WTC11 (cell line): Measurements from ENCODE around the gene HOXB8. TPM values are rescaled to one million over a fixed set of nuclear protein-coding genes. Genes with fewer than 3 reads are reported as not detected.

Experiments used
- ATAC-seq: fragments of 200-7000 bp; cut with Tn5 transposase; 2 replicates; pipeline ENCODE4 v1.10.0; 2021; ENCODE audit warnings: mild to moderate bottlenecking, moderate library complexity
- CTCF ChIA-PET: fragments of 300-600 bp; sonication (Branson Sonifier 250); formaldehyde crosslinking; loops from one replicate; lab custom pipeline; 2021; ENCODE audit warnings: antibody characterized with exemption; lab: Charles Lee
- POLR2A ChIA-PET: fragments of 350-600 bp; sonication (Branson Sonifier 250); formaldehyde crosslinking; loops from one replicate; lab custom pipeline; 2021; ENCODE audit warnings: antibody characterized with exemption; lab: Charles Lee
- DNase-seq: peaks from one replicate; pipeline ENCODE4 v3.0.0; 2021; ENCODE audit warnings: low spot score
- H3K27ac Mint-ChIP-seq: 2 replicates; pipeline ENCODE4 v1.8.0; 2021; ENCODE audit warnings: mixed read lengths
- H3K27me3 Mint-ChIP-seq: 2 replicates; pipeline ENCODE4 v1.8.0; 2021; ENCODE audit warnings: low read depth, mild to moderate bottlenecking, moderate library complexity, mixed read lengths
- H3K36me3 Mint-ChIP-seq: 2 replicates; pipeline ENCODE4 v1.8.0; 2021; ENCODE audit warnings: mixed read lengths
- H3K4me1 Mint-ChIP-seq: 2 replicates; pipeline ENCODE4 v1.8.0; 2022; ENCODE audit warnings: mixed read lengths
- H3K4me3 Mint-ChIP-seq: 2 replicates; pipeline ENCODE4 v1.8.0; 2021; ENCODE audit warnings: mild to moderate bottlenecking, moderate library complexity, mixed read lengths
- H3K9me3 Mint-ChIP-seq: 2 replicates; pipeline ENCODE4 v1.8.0; 2021; ENCODE audit warnings: mixed read lengths
- ATF1 ChIP-seq: sonication (generic); formaldehyde crosslinking; IDR thresholded peaks from 2 replicates; pipeline ENCODE4 v1.8.1; 2023; ENCODE audit warnings: mild to moderate bottlenecking, moderate library complexity, missing genetic modification reagents
- ATF6 ChIP-seq: sonication (generic); formaldehyde crosslinking; IDR thresholded peaks from 2 replicates; pipeline ENCODE4 v1.8.1; 2023; ENCODE audit warnings: mild to moderate bottlenecking, missing genetic modification reagents
- CREB1 ChIP-seq: sonication (generic); formaldehyde crosslinking; IDR thresholded peaks from 2 replicates; pipeline ENCODE4 v1.8.0; 2023; ENCODE audit warnings: mild to moderate bottlenecking, missing genetic modification reagents
- CTCF ChIP-seq: fragments of 200-600 bp; IDR thresholded peaks from 2 replicates; pipeline ENCODE4 v1.8.0; 2022; ENCODE audit warnings: antibody characterized with exemption
- ERG ChIP-seq: fragments of 250-450 bp; sonication (Bioruptor Pico); IDR thresholded peaks from 2 replicates; pipeline ENCODE4 v1.8.0; 2021; ENCODE audit warnings: mild to moderate bottlenecking
- ETV6 ChIP-seq: sonication (generic); formaldehyde crosslinking; IDR thresholded peaks from 2 replicates; pipeline ENCODE4 v1.8.1; 2022; ENCODE audit warnings: mild to moderate bottlenecking, missing genetic modification reagents
- FOXK1 ChIP-seq: sonication (generic); formaldehyde crosslinking; IDR thresholded peaks from 2 replicates; pipeline ENCODE4 v1.8.0; 2022; ENCODE audit warnings: mild to moderate bottlenecking, moderate library complexity, missing genetic modification reagents
- GABPB1 ChIP-seq: sonication (generic); formaldehyde crosslinking; IDR thresholded peaks from 2 replicates; pipeline ENCODE4 v1.8.1; 2023; ENCODE audit warnings: mild to moderate bottlenecking, missing genetic modification reagents
- GRHL2 ChIP-seq: fragments of 250-450 bp; sonication (Bioruptor Pico); IDR thresholded peaks from 2 replicates; pipeline ENCODE4 v1.8.0; 2022; ENCODE audit warnings: mild to moderate bottlenecking, moderate library complexity; ENCODE audit not compliant: insufficient replicate concordance, severe bottlenecking
- HMGA2 ChIP-seq: fragments of 250-450 bp; sonication (Bioruptor Pico); IDR thresholded peaks from 2 replicates; pipeline ENCODE4 v1.4.0; 2021; ENCODE audit warnings: mild to moderate bottlenecking, moderate library complexity
- IRF1 ChIP-seq: sonication (generic); formaldehyde crosslinking; IDR thresholded peaks from 2 replicates; pipeline ENCODE4 v1.8.0; 2023; ENCODE audit warnings: missing genetic modification reagents
- JAZF1 ChIP-seq: fragments of 250-450 bp; sonication (Bioruptor Pico); IDR thresholded peaks from 2 replicates; pipeline ENCODE4 v1.9.0; 2021; ENCODE audit warnings: moderate library complexity, mild to moderate bottlenecking, inconsistent platforms
- MLX ChIP-seq: sonication (generic); formaldehyde crosslinking; IDR thresholded peaks from 2 replicates; pipeline ENCODE4 v1.8.1; 2023; ENCODE audit warnings: mild to moderate bottlenecking, missing genetic modification reagents, moderate library complexity
- MXD4 ChIP-seq: fragments of 250-450 bp; sonication (Bioruptor Pico); IDR thresholded peaks from 2 replicates; pipeline ENCODE4 v1.8.0; 2021; ENCODE audit warnings: mild to moderate bottlenecking, moderate library complexity, borderline replicate concordance
- NFYB ChIP-seq: sonication (generic); formaldehyde crosslinking; conservative IDR thresholded peaks from 2 replicates; pipeline ENCODE4 v1.8.0; 2022; ENCODE audit warnings: low read depth, missing genetic modification reagents
- PRDM15 ChIP-seq: sonication (generic); formaldehyde crosslinking; IDR thresholded peaks from 2 replicates; pipeline ENCODE4 v1.8.0; 2022; ENCODE audit warnings: missing genetic modification reagents
- SOX15 ChIP-seq: fragments of 250-450 bp; sonication (Bioruptor Pico); IDR thresholded peaks from 2 replicates; pipeline ENCODE4 v1.9.0; 2021; ENCODE audit warnings: mild to moderate bottlenecking
- TEAD4 ChIP-seq: sonication (generic); formaldehyde crosslinking; IDR thresholded peaks from 2 replicates; pipeline ENCODE4 v1.8.0; 2022; ENCODE audit warnings: mild to moderate bottlenecking, missing genetic modification reagents
- USF2 ChIP-seq: sonication (generic); formaldehyde crosslinking; IDR thresholded peaks from 2 replicates; pipeline ENCODE4 v1.8.1; 2023; ENCODE audit warnings: mild to moderate bottlenecking, missing genetic modification reagents, moderate library complexity
- ZNF423 ChIP-seq: fragments of 250-450 bp; sonication (Bioruptor Pico); IDR thresholded peaks from 2 replicates; pipeline ENCODE4 v2.1.2; 2022; ENCODE audit warnings: mild to moderate bottlenecking, moderate library complexity
- total RNA-seq: library from RNA; stranded (reverse); gene quantifications from 3 replicates; pipeline ENCODE4 v1.2.3, GENCODE V29; 2021

The HOXB8 gene
- total RNA-seq, 1 experiment from 2014 or later = not detected

GRCh38 chr17:48601539-48602425, 13.3 kb downstream of the HOXB8 start:
- no peak for ATAC-seq
- 0 out of 2 replicates have a peak, but pooled peaks cover 3% of the 10 kb centered on the region for H3K36me3 Mint-ChIP-seq

GRCh38 chr17:48601207-48601538, 13.9 kb downstream of the HOXB8 start:
- CTCF ChIA-PET = interaction anchor here (0.7 to 1.6 kb wide), 9 partner anchors 11 to 340 kb away, joined by 3 to 5 read pairs (median 4); partner anchors contain the start of gene HOXB3
- POLR2A ChIA-PET = no interaction called here
- TF ChIP-seq USF2 (CRISPR knock-in tag) (no peak), CTCF (no peak), GABPB1 (CRISPR knock-in tag) (no peak), MLX (CRISPR knock-in tag) (no peak), ATF1 (no peak), CREB1 (CRISPR knock-in tag) (no peak), GRHL2 (CRISPR knock-in tag) (no peak), ATF6 (CRISPR knock-in tag) (no peak), FOXK1 (no peak), JAZF1 (CRISPR knock-in tag) (no peak), IRF1 (no peak), HMGA2 (CRISPR knock-in tag) (no peak)

More at GRCh38 chr17:48601539-48602425, 13.3 kb downstream of the HOXB8 start:
- Mint-ChIP-seq H3K27ac (no peak overlapping the region), H3K4me1 (peaks cover 23% of the 10 kb centered on the region), H3K9me3 (no peaks in the 10 kb centered on the region), H3K27me3 (peaks cover 100% of the 10 kb centered on the region; the same call in 1 of the 2 replicates), H3K4me3 (no peak overlapping the region)
- CTCF ChIA-PET = interaction anchor here (0.7 to 1.6 kb wide), 10 partner anchors 11 to 341 kb away, joined by 3 to 5 read pairs (median 4); partner anchors contain the start of gene HOXB3
- POLR2A ChIA-PET = interaction anchor here (0.6 kb wide), 1 partner anchor 97 kb away, joined by 5 read pairs; no protein-coding TSS in a partner anchor
- DNase-seq = no peak
- TF ChIP-seq ZNF423 (CRISPR knock-in tag) = no peak
- TF ChIP-seq TEAD4 (CRISPR knock-in tag) = no peak
- TF ChIP-seq SOX15 (CRISPR knock-in tag) = no peak
- TF ChIP-seq PRDM15 (CRISPR knock-in tag) = no peak
- TF ChIP-seq MXD4 (CRISPR knock-in tag) = no peak
- TF ChIP-seq NFYB (CRISPR knock-in tag) = no peak
- TF ChIP-seq ETV6 (CRISPR knock-in tag) = no peak
- TF ChIP-seq ERG (CRISPR knock-in tag) = no peak

More at GRCh38 chr17:48601207-48601538, 13.9 kb downstream of the HOXB8 start:
- ATAC-seq (no peak), DNase-seq (no peak)
- no peaks in the 10 kb centered on the region for H3K9me3 Mint-ChIP-seq
- peaks cover 29% of the 10 kb centered on the region for H3K4me1 Mint-ChIP-seq
- peaks cover 100% of the 10 kb centered on the region; the same call in 1 of the 2 replicates for H3K27me3 Mint-ChIP-seq
- peaks cover 2% of the 10 kb centered on the region; the same call in 1 of the 2 replicates for H3K36me3 Mint-ChIP-seq
- H3K4me3 Mint-ChIP-seq = no peak overlapping the region
- no peak overlapping the region for H3K27ac Mint-ChIP-seq
